ENCODE data around the gene GPC6.

- no peak for TF ChIP-seq POLR2AphosphoS5 (IDR thresholded peaks at IDR 0.05; ENCODE audit: low read depth, low read length)
- TF ChIP-seq POLR2A (IDR thresholded peaks at IDR 0.05; ENCODE audit: low read depth, low read length) = no peak
- TF ChIP-seq TAF1 (IDR thresholded peaks at IDR 0.05; ENCODE audit: borderline replicate concordance, low read depth, low read length) = no peak
These were observed 1074.9 kb downstream of the GPC6 start for GRCh38 chr13:94301487-94301886.
